IPS DF 6.9 (cell line): ENCODE results near the gene TRPC1.

ENCODE experiments used
- DNase-seq: peaks from one replicate; pipeline ENCODE4 v3.0.0-alpha.2; 2013; ENCODE audit warnings: low read depth, low spot score
- H3K27ac ChIP-seq: one replicate; pipeline ENCODE4 v1.5.1; 2013; ENCODE audit warnings: low read length, control low read depth
- H3K27me3 ChIP-seq: 2 replicates; pipeline ENCODE4 v1.6.1; 2013; ENCODE audit warnings: mild to moderate bottlenecking, low read length; ENCODE audit not compliant: control insufficient read depth, insufficient read depth
- H3K36me3 ChIP-seq: 2 replicates; pipeline ENCODE4 v1.6.1; 2013; ENCODE audit warnings: low read length; ENCODE audit not compliant: control insufficient read depth, insufficient read depth
- H3K4me1 ChIP-seq: 2 replicates; pipeline ENCODE4 v1.6.1; 2013; ENCODE audit warnings: low read length; ENCODE audit not compliant: control insufficient read depth, insufficient read depth
- H3K4me3 ChIP-seq: 2 replicates; pipeline ENCODE4 v1.5.1; 2013; ENCODE audit warnings: mild to moderate bottlenecking, low read length
- H3K9me3 ChIP-seq: 2 replicates; pipeline ENCODE4 v1.6.1; 2013; ENCODE audit warnings: low read length, inconsistent platforms; ENCODE audit not compliant: control insufficient read depth, insufficient read depth
- WGBS: extraction: QIAGEN DNeasy Blood & Tissue Kit; methylation state at CpG from one replicate; pipeline ENCODE4 v1.1.7; 2013; ENCODE audit warnings: mixed read lengths, missing lambda C conversion rate; ENCODE audit not compliant: insufficient read length, insufficient coverage; 5-methylcytosine and 5-hydroxymethylcytosine counted together

The TRPC1 gene

DNA sequence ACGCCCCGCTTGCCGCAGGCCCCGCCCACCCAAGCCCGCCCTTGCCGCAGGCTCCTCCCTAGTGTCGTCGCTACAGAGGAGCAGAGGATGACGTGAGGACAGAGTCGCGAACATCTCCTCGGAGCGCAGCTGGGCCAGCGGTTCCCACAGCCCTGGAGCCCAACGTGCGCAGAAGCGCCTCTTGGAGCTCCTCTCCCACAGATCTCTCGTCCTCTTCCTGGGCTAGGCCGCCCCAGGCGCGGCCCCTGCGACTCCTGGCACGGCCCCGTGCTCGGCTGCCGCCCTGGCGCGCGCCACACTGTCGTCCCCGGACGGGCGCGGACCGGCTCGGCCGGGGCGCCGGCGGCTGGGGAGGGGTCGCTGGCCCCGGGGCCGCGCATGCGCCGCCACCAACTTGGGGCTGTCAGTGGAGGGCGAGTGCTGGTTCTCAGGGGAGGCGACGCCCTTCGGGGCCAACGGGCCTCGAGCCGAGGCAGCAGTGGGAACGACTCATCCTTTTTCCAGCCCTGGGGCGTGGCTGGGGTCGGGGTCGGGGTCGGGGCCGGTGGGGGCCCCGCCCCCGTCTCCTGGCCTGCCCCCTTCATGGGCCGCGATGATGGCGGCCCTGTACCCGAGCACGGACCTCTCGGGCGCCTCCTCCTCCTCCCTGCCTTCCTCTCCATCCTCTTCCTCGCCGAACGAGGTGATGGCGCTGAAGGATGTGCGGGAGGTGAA is at the start of gene TRPC1:
Gene TRPC1 (plus strand): TSS at position 67 of the 714 bp plus-strand sequence. CDS start 526 bp downstream, at position 593.
- no peaks in the 10 kb centered on the region for H3K9me3 ChIP-seq
- DNase-seq, result peak; percentile 61
- no peaks in the 10 kb centered on the region for H3K4me1 ChIP-seq
- WGBS, result no CpG with 5 or more reads among the region's 73 CpGs
- no peaks in the 10 kb centered on the region for H3K36me3 ChIP-seq
- H3K27ac ChIP-seq, result no peak within 1 kb of the TSS
- H3K4me3 ChIP-seq, result peak within 1 kb of the TSS; percentile 54; the same call in 1 of the 2 replicates
- H3K27me3 ChIP-seq, result no peaks in the 10 kb centered on the region

DNA sequence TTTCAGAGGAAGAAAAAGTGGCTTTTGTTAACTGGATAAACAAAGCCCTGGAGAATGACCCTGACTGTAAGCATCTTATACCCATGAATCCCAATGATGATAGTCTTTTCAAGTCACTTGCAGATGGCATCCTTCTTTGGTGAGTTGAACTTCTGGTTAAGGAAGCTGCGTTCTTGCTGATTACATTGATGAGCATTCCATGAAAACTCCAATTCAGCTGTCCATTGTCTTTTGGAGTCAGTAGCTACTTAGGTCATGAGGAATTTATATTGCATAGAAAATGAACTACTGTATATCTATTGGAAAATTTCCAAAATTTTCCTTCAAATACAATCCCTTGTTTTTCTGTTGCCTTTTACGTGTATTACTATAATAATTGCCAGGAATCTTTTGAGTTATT is 47.7 kb upstream of the TRPC1 start:
- Histone ChIP-seq H3K4me1 (no peaks in the 10 kb centered on the region), H3K9me3 (no peaks in the 10 kb centered on the region), H3K36me3 (no peaks in the 10 kb centered on the region), H3K4me3 (no peak overlapping the region), H3K27ac (no peak overlapping the region), H3K27me3 (no peaks in the 10 kb centered on the region)
- no CpG with 5 or more reads among the region's 2 CpGs for whole genome bisulfite sequencing
- DNase-seq, result no peak

DNA sequence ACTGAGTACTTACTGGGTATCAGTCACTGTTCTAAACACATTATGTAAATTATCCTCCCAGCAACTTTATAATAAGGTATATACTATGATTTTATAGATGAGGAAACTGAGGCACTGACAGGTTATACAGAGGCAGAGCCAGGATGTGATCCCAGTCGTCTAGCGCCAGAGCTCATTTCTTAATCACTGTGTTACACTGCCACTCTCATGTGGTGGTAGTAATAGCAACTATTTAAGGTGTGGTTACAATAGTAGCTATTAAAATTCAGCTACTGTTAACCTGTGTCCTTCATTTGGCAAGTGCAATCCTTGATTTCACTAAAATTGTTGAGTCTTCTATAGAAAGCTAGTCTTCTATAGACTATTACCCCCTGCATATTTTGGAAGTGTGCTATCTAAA is 43.1 kb upstream of the TRPC1 start:
- Histone ChIP-seq H3K36me3 (no peaks in the 10 kb centered on the region), H3K4me1 (no peaks in the 10 kb centered on the region), H3K9me3 (no peaks in the 10 kb centered on the region), H3K27me3 (no peaks in the 10 kb centered on the region), H3K27ac (no peak overlapping the region), H3K4me3 (no peak overlapping the region)
- WGBS, result no CpG with 5 or more reads among the region's 2 CpGs
- no peak for DNase-seq

DNA sequence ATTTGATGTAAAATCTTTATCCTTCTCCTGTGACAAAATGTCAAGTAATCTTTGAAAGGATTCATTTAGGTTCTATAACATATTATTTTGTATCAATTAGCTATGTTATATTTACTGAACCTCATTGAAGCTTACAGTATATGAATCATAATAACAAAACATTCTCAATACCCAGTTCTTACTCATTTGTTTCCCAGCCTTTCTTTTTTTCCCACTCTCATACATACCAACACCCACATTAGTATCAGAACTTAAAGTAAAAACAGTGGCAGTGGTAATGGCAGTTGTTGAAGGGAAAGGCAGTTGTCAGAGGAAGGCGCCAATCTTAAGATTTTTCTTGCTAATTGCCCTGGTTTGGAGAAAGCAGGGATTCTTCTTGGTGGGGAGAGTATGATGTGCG is 33.2 kb upstream of the TRPC1 start:
- DNase-seq, result no peak
- Histone ChIP-seq H3K27ac (no peak overlapping the region), H3K36me3 (no peaks in the 10 kb centered on the region), H3K9me3 (no peaks in the 10 kb centered on the region), H3K4me3 (no peak overlapping the region), H3K4me1 (no peaks in the 10 kb centered on the region), H3K27me3 (no peaks in the 10 kb centered on the region)
- WGBS, result no CpG with 5 or more reads among the region's 2 CpGs

DNA sequence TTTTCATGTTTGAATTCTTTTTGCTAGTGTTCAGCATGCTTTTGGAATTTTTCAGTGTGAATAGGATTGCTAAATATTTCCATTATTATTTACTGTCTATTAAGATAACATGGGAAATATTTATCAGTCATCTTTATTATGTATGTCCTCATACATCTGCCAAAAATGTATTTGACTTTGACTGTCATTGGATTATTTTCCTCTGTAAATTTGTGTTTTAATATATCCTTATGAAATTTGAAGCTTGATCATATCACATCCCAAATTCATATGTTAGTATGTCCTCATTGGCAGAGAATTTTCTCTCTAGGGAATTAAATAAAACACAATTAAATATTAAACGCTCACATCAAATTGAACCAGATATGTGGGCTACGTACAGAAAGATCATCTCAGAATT is 32.3 kb upstream of the TRPC1 start:
- no peaks in the 10 kb centered on the region for H3K36me3 ChIP-seq
- no peaks in the 10 kb centered on the region for H3K9me3 ChIP-seq
- no peak overlapping the region for H3K4me3 ChIP-seq
- no peaks in the 10 kb centered on the region for H3K27me3 ChIP-seq
- no CpG with 5 or more reads among the region's 2 CpGs for WGBS
- no peak overlapping the region for H3K27ac ChIP-seq
- H3K4me1 ChIP-seq, result no peaks in the 10 kb centered on the region
- no peak for DNase-seq

DNA sequence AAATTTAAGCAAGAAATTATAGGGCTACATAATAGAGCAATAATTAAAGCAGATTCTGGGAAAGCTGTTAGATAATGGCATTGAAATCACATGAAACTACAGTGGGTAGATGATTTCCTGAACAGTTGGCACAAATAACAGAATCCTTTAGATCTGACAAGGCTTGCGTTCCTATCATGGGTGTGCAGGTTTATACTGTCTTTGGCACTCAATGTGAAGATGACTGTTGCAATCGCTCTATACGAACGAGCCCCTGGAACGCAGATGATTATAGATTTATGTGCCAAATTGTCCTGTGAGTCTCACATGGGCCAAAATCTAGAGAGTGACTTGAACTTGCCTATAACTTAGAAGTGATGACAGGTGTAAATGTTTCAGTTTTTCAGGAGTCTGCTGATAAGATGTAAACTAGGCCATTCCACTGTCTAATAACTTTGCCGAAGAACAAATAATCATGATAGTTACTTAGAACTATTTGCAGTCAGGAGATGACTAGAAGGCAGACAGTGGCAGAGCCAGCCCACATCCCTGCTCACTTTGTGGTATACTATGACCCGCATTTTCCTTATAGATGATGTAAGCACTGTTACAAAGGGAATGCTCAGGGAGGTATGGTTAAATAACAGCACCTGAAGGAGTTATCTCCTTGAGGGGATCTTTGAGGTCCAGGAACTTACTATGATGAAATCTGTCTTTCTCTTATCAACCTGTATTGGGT is 30.5 kb upstream of the TRPC1 start:
- H3K36me3 ChIP-seq, result no peaks in the 10 kb centered on the region
- no peaks in the 10 kb centered on the region for H3K9me3 ChIP-seq
- no CpG with 5 or more reads among the region's 7 CpGs for WGBS
- no peak overlapping the region for H3K4me3 ChIP-seq
- H3K27me3 ChIP-seq, result no peaks in the 10 kb centered on the region
- H3K4me1 ChIP-seq, result no peaks in the 10 kb centered on the region
- no peak overlapping the region for H3K27ac ChIP-seq
- DNase-seq, result no peak

DNA sequence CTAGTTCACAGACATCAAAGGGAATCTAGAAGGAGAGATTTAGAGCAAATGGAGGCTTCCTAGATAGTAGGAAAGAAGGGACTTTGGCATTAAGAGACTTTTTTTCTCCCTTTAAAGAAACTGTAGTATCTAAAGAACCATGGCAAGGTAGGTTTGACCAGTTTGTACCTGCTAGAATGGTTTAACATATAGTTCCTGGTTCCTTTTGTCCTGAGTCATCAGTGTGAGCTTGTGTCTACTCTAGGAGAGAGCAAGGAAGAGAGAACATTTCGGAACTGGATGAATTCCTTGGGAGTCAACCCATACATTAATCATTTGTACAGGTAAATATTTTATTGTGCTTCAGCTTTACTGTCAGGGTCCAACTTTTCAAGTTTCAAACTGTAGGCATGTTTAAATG is 29.6 kb upstream of the TRPC1 start:
- WGBS, result no CpG with 5 or more reads among the region's 1 CpG
- no peaks in the 10 kb centered on the region for H3K36me3 ChIP-seq
- H3K27ac ChIP-seq, result no peak overlapping the region

DNA sequence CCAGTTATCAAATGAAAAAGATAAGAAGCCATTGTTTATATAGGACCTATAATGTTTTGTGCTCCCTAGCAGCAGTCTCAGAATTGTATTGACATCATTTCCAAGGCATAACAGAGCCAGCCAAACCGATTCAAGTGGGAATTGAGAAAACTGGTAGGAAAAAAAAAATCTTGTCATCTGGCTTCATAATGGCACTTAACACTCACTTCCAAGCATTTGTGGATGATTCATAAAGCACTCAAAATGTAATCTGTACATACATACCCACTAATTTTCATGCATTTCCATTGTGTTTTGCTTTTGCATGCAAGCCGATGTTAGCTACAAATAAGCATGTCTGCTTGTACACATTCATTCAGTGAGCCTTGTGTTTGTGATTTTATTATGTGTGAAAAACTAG is 18.6 kb upstream of the TRPC1 start:
- no peaks in the 10 kb centered on the region for H3K36me3 ChIP-seq

More for the DNA sequence above, 29.6 kb upstream of the TRPC1 start:
- Histone ChIP-seq H3K9me3 (no peaks in the 10 kb centered on the region), H3K4me1 (no peaks in the 10 kb centered on the region), H3K4me3 (no peak overlapping the region), H3K27me3 (no peaks in the 10 kb centered on the region)
- DNase-seq, result no peak

DNA sequence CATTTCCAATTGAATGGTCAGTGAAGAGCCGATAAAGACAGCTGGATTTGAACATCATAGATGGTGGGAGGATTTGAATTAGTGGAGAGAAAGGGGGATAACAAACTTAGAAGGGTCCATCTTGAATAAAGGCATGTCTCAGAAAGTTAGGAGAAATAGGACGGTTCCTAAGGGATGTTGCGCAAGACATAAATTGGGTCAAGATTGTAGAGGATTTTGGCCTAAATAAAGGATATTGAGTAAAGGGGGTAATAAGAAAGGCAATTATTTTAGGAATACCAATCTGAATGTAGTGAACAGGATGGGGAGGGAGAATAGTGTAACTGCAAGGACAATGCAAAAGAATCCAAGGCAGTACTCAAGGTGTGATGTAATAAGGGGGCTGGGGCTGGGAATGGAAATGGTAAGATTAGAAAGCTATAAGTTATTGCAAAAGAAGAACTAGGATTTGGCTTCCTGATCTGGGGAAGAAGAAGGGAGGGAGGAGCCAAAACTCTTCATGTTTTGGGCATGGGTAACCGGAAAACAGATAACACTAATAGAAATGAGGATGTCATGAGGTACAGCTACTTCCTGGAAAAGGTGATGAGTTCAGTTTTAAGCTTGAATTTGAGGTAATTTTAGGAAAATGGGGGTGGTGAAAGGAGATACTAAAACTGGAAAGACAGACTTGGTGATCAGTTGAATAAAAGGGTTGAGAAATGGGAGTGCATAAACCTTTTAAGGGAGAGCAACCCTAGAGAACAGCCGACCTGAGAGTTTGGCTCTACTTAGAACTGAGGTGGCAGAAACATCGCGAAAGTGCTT is 17.3 kb upstream of the TRPC1 start:
- no peaks in the 10 kb centered on the region for H3K27me3 ChIP-seq
- no peak overlapping the region for H3K27ac ChIP-seq
- no peaks in the 10 kb centered on the region for H3K9me3 ChIP-seq
- no peaks in the 10 kb centered on the region for H3K36me3 ChIP-seq
- no peak for DNase-seq
- no peak overlapping the region for H3K4me3 ChIP-seq
- H3K4me1 ChIP-seq, result no peaks in the 10 kb centered on the region
- WGBS, result no CpG with 5 or more reads among the region's 7 CpGs

More for the DNA sequence above, 18.6 kb upstream of the TRPC1 start:
- no peak for DNase-seq
- no peaks in the 10 kb centered on the region for H3K9me3 ChIP-seq
- no peak overlapping the region for H3K27ac ChIP-seq
- no peaks in the 10 kb centered on the region for H3K27me3 ChIP-seq
- H3K4me1 ChIP-seq, result no peaks in the 10 kb centered on the region
- WGBS, result no CpG with 5 or more reads among the region's 2 CpGs
- no peak overlapping the region for H3K4me3 ChIP-seq

DNA sequence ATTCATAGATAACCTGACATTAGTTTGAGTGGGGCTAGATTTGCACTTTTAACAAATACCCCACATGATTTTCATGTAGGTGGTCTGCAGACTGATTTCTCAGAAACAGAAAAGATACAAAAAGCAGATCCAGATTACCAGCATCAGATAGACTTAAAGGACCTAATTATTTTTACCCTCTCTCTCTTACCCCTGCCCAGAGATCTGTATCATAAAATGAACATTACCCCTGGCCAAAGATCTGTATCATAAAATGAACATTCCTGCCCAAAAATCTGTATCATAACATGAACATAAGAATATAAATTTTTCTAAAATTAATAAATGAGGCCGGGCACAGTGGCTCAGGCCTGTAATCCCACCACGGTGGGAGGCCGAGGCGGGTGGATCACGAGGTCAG is 14.6 kb upstream of the TRPC1 start:
- H3K4me1 ChIP-seq, result no peaks in the 10 kb centered on the region
- no peaks in the 10 kb centered on the region for H3K9me3 ChIP-seq
- DNase-seq, result no peak
- no peaks in the 10 kb centered on the region for H3K36me3 ChIP-seq
- H3K27ac ChIP-seq, result no peak overlapping the region
- no peak overlapping the region for H3K4me3 ChIP-seq
- no peaks in the 10 kb centered on the region for H3K27me3 ChIP-seq
- WGBS, result no CpG with 5 or more reads among the region's 5 CpGs
